DMS53 treated with DMSO at 0.1 percent for 48 hours (cell line): Measurements from ENCODE around the gene INSC.

Source experiments
- DNase-seq: peaks from one replicate; lab custom pipeline; 2025; ENCODE audit not compliant: unreplicated experiment; lab: John Stamatoyannopoulos, UW

Gene INSC

GRCh38 chr11:15185021-15185420 is 70.3 kb downstream of the INSC start:
- DNase-seq = no peak

GRCh38 chr11:15186146-15186545 is 71.4 kb downstream of the INSC start:
- no peak for DNase-seq

DNA sequence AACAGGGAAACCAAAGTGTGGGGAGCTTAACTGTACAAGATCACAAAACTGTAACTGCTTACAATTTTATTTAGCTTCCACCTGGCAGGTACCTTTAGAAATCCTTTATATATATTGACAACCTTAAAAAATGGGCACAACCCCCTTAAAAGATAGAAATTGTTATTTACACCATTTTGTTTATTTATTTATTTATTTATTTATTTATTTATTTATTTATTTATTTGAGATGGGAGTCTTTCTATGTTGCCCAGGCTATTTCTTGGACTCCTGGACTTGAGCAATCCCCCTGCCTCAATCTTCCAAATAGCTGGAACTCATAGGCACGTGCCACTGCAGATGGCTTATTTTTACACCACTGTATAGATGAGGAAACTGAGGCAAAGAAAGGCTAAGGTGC is 74.5 kb downstream of the INSC start:
- DNase-seq = no peak

DNA sequence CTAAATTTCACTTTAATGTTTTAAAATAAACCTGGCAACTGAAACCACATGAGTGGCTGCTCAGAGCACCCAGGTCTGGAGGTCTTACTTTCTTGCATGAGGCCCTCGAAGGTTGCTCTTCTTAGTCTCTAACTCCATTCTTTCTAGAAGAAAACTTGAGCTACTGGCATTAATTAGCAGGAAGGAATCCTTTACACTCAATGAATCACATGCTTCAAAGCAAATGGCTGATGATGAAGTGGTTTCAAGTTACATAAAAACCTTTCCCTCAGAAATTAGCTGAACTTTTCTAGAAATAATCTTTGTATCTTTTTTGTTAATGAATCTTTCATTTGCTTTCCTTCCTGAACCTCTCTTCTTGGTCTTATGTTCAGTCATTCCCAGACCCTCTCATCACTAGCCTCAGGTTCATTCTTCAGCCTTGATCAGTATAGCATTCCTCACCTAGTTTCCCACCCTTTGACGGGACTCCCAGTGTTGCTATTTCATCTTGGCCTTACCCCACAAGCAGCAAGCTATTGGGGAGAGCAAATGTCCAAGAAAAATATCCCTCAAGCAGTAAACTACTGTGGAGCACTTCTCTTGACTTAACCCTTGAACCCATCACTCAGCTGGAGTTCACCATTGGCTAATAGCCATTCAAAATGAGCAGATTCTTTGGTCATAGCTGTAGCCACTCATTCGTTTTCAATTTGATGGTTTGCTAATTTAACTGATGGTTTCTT is 75.1 kb downstream of the INSC start:
- DNase-seq = no peak

GRCh38 chr11:15190611-15191010 is 75.9 kb downstream of the INSC start:
- DNase-seq = no peak

DNA sequence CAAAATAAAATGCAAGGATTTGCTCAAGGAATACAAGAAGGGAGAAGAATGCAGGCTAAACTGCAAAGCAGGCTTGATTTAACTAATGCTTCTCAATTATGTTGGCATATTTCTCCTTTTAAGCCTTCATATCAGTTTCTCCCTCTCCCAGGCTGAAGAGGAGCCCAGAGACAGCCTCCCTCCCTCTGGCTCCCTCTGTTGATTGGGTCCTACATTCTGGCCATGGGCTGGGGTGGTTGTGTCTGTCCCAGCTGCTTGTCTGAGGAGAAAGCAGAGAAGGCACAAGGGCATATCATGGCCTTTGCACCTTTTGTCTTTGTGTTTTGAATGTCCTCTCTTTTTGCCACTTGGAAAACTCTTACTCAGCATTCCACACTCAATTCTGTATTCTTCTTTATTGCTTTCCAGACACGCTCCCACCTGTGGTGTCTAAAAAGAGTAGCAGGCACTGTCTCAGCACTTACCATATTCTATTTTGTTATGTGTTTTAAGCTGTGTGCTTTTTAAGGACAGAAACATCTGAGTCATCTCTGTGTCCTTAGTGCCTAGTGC is 77.4 kb downstream of the INSC start:
- DNase-seq = no peak

DNA sequence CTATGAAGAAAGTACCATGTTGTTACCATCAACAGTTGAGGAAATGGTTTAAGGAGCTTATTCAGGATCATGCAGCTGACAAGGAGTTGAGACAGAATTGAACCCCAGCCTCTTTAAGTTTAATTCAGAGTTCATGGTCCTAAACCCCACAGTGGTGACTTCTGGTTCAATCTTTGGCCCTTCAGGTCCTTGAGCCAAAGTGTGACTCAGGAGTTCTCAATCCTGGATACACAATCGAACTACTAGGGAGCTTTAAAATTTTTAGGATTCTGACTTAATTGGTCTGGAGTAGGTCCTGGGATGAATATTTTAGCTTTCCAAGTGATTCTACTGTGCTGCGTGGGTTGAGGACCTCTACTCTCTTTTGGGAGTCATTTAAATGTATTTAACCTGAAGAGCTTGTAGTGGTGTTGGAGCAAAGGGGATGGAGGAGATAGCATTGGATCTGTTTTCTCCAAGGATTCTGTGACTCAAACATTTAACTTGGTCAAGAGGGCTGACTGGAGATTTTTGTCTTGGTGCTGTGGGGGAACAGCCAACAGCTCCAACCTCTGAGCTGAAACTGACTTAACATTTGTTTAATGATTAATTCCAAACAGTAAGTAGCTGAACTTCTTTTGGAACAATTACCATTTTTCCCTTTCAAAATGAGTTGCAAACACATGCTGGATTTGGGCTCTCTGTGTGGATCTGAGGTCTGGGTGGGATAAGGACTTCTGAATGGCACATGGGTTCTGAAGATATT is 80.1 kb downstream of the INSC start:
- DNase-seq = peak; percentile 52

- DNase-seq = peak; percentile 90
Observed at GRCh38 chr11:15195454-15196200, 80.9 kb downstream of the INSC start.

GRCh38 chr11:15196704-15197103 is 82.0 kb downstream of the INSC start:
- no peak for DNase-seq

- no peak for DNase-seq
Observed at GRCh38 chr11:15197696-15198095, 83.0 kb downstream of the INSC start.

DNA sequence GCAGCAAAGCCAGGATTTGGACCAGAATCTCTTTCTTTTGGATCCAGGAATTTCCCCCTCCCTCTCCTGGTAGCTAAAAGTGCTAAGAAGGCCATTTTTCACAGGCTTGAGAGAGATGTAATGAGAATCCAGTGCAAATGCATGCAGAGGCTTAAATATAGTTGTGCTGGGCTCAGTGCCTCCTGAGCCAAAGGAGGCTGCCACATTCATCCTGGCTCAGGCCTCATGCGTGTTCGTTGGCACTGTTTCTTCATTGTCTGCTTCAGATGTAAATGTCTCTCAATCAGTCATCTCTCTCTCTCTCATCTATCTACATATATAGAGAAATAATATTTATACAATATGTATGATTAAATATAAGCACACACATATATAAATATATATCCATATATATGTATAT is 83.6 kb downstream of the INSC start:
- no peak for DNase-seq

DNA sequence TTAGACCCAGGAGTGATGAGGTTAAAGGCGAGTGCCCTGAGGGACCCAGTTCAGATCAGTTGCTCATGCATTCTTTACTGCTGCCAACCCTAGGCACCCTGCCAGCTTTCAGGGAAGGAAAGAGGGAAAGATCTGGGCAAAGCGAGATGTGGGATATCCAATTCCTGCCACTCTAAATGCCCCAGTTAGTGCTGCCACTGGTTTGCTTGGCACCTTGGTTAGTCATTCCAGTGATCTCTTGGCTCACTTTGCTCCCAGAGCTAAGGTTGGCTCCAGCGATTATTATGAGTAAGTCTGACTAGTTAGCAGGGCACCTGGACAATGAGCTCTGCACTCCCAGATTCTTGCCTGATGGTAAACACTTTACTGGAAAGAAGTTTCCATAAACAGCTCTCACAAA is 85.0 kb downstream of the INSC start:
- no peak for DNase-seq

DNA sequence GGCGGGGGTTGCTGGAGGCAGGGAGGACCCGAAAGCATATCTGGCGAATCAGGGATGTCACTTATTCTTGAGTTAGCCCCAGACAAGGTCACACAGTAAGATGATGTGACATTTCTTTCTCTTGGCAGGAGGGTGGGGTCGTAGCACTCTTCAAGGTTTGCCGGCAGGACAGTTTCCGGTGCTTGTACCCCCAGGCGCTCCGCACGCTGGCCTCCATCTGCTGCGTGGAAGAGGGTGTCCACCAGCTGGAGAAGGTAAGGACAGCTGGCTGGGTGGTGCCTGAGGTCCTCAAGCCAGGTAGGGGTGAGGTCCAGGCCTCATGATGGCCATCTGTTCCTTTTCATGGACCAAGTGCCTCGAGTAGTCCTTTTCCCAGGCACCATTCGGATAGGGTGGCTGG is 86.0 kb downstream of the INSC start:
- no peak for DNase-seq

DNA sequence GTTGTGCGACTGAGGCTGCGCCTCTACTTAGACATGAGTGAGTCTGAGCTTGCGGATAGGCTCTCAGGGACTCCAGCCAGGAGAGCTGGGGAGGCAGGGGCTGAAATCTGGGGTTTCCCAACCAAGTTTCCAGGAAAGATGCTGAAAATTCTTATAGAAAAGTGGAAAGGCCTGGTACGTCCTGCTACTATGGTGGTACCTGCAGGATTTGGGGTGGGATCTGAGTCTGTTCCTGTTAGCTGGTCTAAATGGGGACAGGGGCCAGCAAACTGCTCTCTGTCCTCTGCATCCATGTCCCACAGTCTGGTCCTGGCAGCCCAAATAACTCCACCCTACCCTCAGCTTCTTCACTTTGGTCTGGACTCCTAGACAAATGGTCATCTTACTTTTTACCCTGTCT is 86.9 kb downstream of the INSC start:
- DNase-seq = no peak

DNA sequence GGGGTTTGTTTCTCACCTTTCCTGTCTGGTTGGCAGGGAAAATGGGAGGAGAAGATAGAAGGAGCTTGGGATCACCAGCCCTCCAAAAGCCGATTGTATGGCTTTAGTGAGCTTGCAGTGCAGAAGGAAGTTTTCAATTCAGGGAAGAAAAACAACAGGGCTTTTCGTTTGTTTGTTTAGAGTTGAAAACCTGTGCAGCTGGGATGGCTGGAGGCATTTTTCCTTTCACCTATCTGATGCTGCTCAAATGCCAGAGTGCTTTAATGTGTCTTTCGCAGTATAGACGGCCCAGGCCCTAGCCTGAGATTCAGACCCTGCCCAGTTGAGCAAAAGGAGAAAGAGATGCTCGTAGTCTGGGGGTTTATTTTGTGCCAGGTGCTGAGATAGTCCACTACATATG is 87.9 kb downstream of the INSC start:
- DNase-seq = no peak

- no peak for DNase-seq
Observed at GRCh38 chr11:15204711-15205110, 90.0 kb downstream of the INSC start.

GRCh38 chr11:15206791-15207190 is 92.1 kb downstream of the INSC start:
- no peak for DNase-seq

GRCh38 chr11:15208378-15209222 is 93.9 kb downstream of the INSC start:
- DNase-seq = peak; percentile 56

- DNase-seq = no peak
Observed at GRCh38 chr11:15212876-15213275, 98.2 kb downstream of the INSC start.

DNA sequence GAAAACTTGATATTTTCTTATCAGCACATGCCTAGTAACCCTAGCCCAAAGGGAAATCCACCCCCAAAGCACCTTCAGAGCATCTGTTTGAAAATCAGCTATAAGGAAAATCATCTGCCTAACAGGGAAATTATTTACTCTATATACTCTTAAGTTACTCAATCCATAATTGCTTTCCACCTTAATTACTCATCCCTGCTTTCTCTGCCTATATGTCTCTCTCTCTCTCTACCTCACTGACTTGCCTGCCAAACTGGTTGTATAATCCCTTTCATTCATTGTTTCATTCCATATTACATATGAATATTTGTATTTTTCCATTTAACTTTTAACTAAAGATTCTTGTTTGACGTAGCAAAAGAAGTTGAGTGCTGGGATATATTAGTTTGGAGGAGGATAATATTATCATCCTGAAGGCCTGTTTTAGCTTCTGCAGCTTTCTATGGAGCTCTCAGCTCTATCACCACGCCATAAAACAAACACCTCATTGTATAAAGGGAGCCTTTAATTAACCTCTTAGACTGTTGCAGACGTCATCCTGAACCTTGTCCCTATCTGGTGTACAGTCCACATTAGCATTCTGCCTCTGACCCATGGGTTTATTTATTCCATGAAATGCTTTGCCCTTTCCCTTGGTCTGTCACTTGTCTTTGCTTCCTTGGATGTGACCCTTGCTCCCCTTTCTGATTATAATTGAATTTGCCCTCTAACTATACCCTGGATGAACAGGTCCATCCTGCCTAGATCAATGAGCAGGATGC is 98.9 kb downstream of the INSC start:
- DNase-seq = no peak
